K562 (cell line): Measurements from ENCODE around the gene PHF14. TPM values are rescaled to one million over a fixed set of nuclear protein-coding genes. Genes with fewer than 3 reads are reported as not detected.

Source experiments
- ATAC-seq: fragments of 200-7000 bp; cut with Tn5 transposase; 3 replicates; pipeline ENCODE4 v1.9.1; 2020; ENCODE audit warnings: moderate library complexity
- BruUV-seq: library from RNA; stranded (reverse); fragments of 400-500 nt; replicated peaks from 2 replicates; lab custom pipeline; 2021; lab: Mats Ljungman, UMichigan
- CTCF ChIA-PET: fragments of 300-600 bp; formaldehyde crosslinking; extraction: SDS; loops from one replicate; lab custom pipeline; 2021; ENCODE audit warnings: low intra/inter-chr PET ratio; lab: Yijun Ruan, JAX
- POLR2A ChIA-PET: fragments of 300-600, 350-650 bp; sonication (Branson Sonifier 250); formaldehyde crosslinking; extraction: SDS; loops from one replicate; lab custom pipeline; 2021; ENCODE audit warnings: antibody characterized with exemption, inconsistent platforms; lab: Yijun Ruan, JAX
- DNase-seq, 4 experiments: peaks; one replicate each; pipeline versions ENCODE4 v3.0.0 to v3.0.0-alpha.2; 2011 to 2018; ENCODE audit warnings: low spot score in 3 of 4, mixed read lengths in 3 of 4; ENCODE audit errors: extremely low read depth in 1 of 4
- FAIRE-seq: peaks from 2 replicates; lab custom pipeline; 2011; peaks lifted over from hg19 to GRCh38; lab: Jason Lieb, UNC
- H2AFZ ChIP-seq: 2 replicates; pipeline ENCODE4 v1.6.0; 2011; ENCODE audit warnings: low read depth, low read length, control low read depth, inconsistent platforms
- H3K27ac ChIP-seq: fragments of 200-600 bp; 3 replicates; pipeline ENCODE4 v1.8.0; 2011; ENCODE audit warnings: low read depth, mild to moderate bottlenecking, control low read depth, inconsistent platforms, low read length, moderate library complexity, mixed read lengths; ENCODE audit errors: extremely low read depth
- H3K27me3 ChIP-seq, 2 experiments: fragments of 300-600 bp in 1 of 2; 2 replicates in 1 of 2; 3 replicates in 1 of 2; pipeline versions ENCODE4 v1.6.0 to v1.8.0; 2011; ENCODE audit warnings: inconsistent platforms in 2 of 2, low read length in 2 of 2, mild to moderate bottlenecking in 1 of 2, mixed read lengths in 1 of 2, moderate library complexity in 1 of 2; ENCODE audit not compliant: control insufficient read depth in 2 of 2, insufficient read depth in 2 of 2
- H3K36me3 ChIP-seq: fragments of 300-600 bp; 3 replicates; pipeline ENCODE4 v1.8.0; 2011; ENCODE audit warnings: mild to moderate bottlenecking, low read length, inconsistent platforms; ENCODE audit not compliant: control insufficient read depth, insufficient read depth
- H3K4me1 ChIP-seq, 2 experiments: fragments of 200-600 bp in 1 of 2; replicated peaks in 1 of 2; 2 replicates in 1 of 2; 3 replicates in 1 of 2; pipeline versions ENCODE4 v1.5.1 to v1.8.0; 2011; ENCODE audit warnings: inconsistent platforms in 2 of 2, low read length in 2 of 2, mild to moderate bottlenecking in 1 of 2, mixed read lengths in 1 of 2, moderate library complexity in 1 of 2; ENCODE audit not compliant: control insufficient read depth in 2 of 2, insufficient read depth in 2 of 2
- H3K4me2 ChIP-seq: 2 replicates; pipeline ENCODE4 v1.6.1; 2011; ENCODE audit warnings: low read length, control low read depth, inconsistent platforms, mixed read lengths; ENCODE audit not compliant: insufficient read depth
- H3K4me3 ChIP-seq: fragments of 200-600 bp; sonication (generic), shearing (Covaris generic); 2 replicates; pipeline ENCODE4 v1.5.1; 2016; ENCODE audit warnings: control low read depth, inconsistent platforms
- H3K79me2 ChIP-seq: fragments of 200-600 bp; 3 replicates; pipeline ENCODE4 v1.8.0; 2011; ENCODE audit warnings: low read length, inconsistent platforms; ENCODE audit not compliant: control insufficient read depth, insufficient read depth
- H3K9ac ChIP-seq, 2 experiments: 2 replicates each; pipeline versions ENCODE4 v1.6.0 to v1.6.1; 2011; ENCODE audit warnings: low read depth in 2 of 2, low read length in 2 of 2, control low read depth in 1 of 2, inconsistent platforms in 1 of 2, mild to moderate bottlenecking in 1 of 2, mixed read lengths in 1 of 2; ENCODE audit not compliant: insufficient read depth in 1 of 2
- H3K9me1 ChIP-seq: one replicate; pipeline ENCODE4 v1.6.0; 2011; ENCODE audit warnings: inconsistent platforms, mild to moderate bottlenecking, low read length, moderate library complexity; ENCODE audit not compliant: control insufficient read depth, insufficient read depth
- H3K9me3 ChIP-seq: replicated peaks from 2 replicates; pipeline ENCODE4 v1.5.1; 2011; ENCODE audit warnings: low read depth, low read length, inconsistent platforms; ENCODE audit not compliant: control insufficient read depth, insufficient read depth
- H4K20me1 ChIP-seq: replicated peaks from 2 replicates; pipeline ENCODE4 v1.6.1; 2011; ENCODE audit warnings: low read length, inconsistent platforms, mixed read lengths; ENCODE audit not compliant: control insufficient read depth, insufficient read depth
- EZH2 ChIP-seq: IDR thresholded peaks from 2 replicates; pipeline ENCODE4 v1.6.1; 2012; ENCODE audit warnings: low read depth, mild to moderate bottlenecking, inconsistent platforms, low read length, borderline replicate concordance
- HDAC1 ChIP-seq, 2 experiments: fragments of 450-650 bp; IDR thresholded peaks; 2 replicates each; pipeline ENCODE4 v1.6.1; 2016 to 2017; ENCODE audit warnings: inconsistent platforms in 1 of 2, mild to moderate bottlenecking in 1 of 2, moderate library complexity in 1 of 2
- HMBOX1 ChIP-seq: sonication (generic); IDR thresholded peaks from 2 replicates; pipeline ENCODE4 v1.6.1; 2016
- HNRNPLL ChIP-seq: fragments of 200-400 bp; formaldehyde crosslinking; IDR thresholded peaks from 2 replicates; pipeline ENCODE4 v1.6.1; 2017; ENCODE audit warnings: low read length, low read depth, mild to moderate bottlenecking; ENCODE audit not compliant: poor library complexity, severe bottlenecking
- JUNB ChIP-seq: fragments of 450-650 bp; formaldehyde crosslinking; conservative IDR thresholded peaks from 2 replicates; pipeline ENCODE4 v1.4.0; 2020; ENCODE audit warnings: mild to moderate bottlenecking
- KAT8 ChIP-seq: fragments of 450-650 bp; IDR thresholded peaks from 2 replicates; pipeline ENCODE4 v1.6.1; 2016; ENCODE audit warnings: low read depth, mild to moderate bottlenecking
- KLF16 ChIP-seq: IDR thresholded peaks from 2 replicates; pipeline ENCODE4 v1.6.1; 2016; ENCODE audit warnings: antibody characterized with exemption
- NR2C1 ChIP-seq, 2 experiments: fragments of 450-650 bp; IDR thresholded peaks; 2 replicates each; pipeline ENCODE4 v1.6.1; 2017; ENCODE audit warnings: mild to moderate bottlenecking in 2 of 2, antibody characterized with exemption in 1 of 2, inconsistent platforms in 1 of 2, missing compliant biosample characterization in 1 of 2, missing genetic modification characterization in 1 of 2
- NR2F6 ChIP-seq: fragments of 450-650 bp; formaldehyde crosslinking; IDR thresholded peaks from 2 replicates; pipeline ENCODE4 v1.4.0; 2020; ENCODE audit warnings: mild to moderate bottlenecking
- PHF8 ChIP-seq: fragments of 200-600 bp; sonication (generic); IDR thresholded peaks from 2 replicates; pipeline ENCODE4 v1.6.1; 2012; ENCODE audit warnings: mixed run types, mild to moderate bottlenecking, inconsistent platforms, low read length, moderate library complexity, borderline replicate concordance
- SNAPC5 ChIP-seq: fragments of 250-450 bp; sonication (Bioruptor Pico); IDR thresholded peaks from 2 replicates; pipeline ENCODE4 v1.8.0; 2021; ENCODE audit warnings: moderate library complexity, mild to moderate bottlenecking, inconsistent platforms
- ZFP30 ChIP-seq: fragments of 250-450 bp; sonication (Bioruptor Pico); IDR thresholded peaks from 2 replicates; pipeline ENCODE4 v1.8.0; 2022; ENCODE audit warnings: moderate library complexity, mild to moderate bottlenecking, inconsistent platforms, borderline replicate concordance
- ZNF124 ChIP-seq: sonication (generic); formaldehyde crosslinking; IDR thresholded peaks from 2 replicates; pipeline ENCODE4 v1.8.1; 2022; ENCODE audit warnings: missing genetic modification reagents
- ZNF79 ChIP-seq: fragments of 250-450 bp; sonication (Bioruptor Pico); IDR thresholded peaks from 2 replicates; pipeline ENCODE4 v1.4.0; 2020; ENCODE audit warnings: low read depth, mild to moderate bottlenecking, moderate library complexity
- in situ Hi-C: fragments of 300-500 bp; cut with MboI; formaldehyde crosslinking; loops from 4 replicates; pipeline ENCODE4 v1.15.0; 2018; ENCODE audit warnings: inconsistent platforms, mixed read lengths
- intact Hi-C: fragments of 100-400 bp; cut with micrococcal nuclease; formaldehyde crosslinking; loops from 2 replicates; pipeline ENCODE4 v1.14.2; 2022
- polyA plus RNA-seq, 8 experiments: library from polyadenylated mRNA; depleted of rRNA in 4 of 8; stranded (reverse) in 5 of 8; unstranded in 3 of 8; fragments of >200 nt; fragmentation: Nextera tagmentation in 2 of 8; fragmentation: Illumina TruSeq in 1 of 8; extraction: Ambion mirVana in 2 of 8; extraction: Trizol in 1 of 8; gene quantifications; 2 replicates each; pipeline versions ENCODE4 v1.2.1 to v1.2.3, GENCODE V29; 2011 to 2014; ENCODE audit warnings: inconsistent platforms in 1 of 8, missing spikeins in 1 of 8
- total RNA-seq, 7 experiments: library from RNA; depleted of rRNA in 6 of 7; stranded (reverse); fragments of >200 nt in 6 of 7; fragmentation: Illumina TruSeq in 2 of 7; extraction: Trizol in 2 of 7; gene quantifications; 2 replicates each; pipeline versions ENCODE4 v1.2.1 to v1.2.3, GENCODE V29; 2011 to 2021; ENCODE audit warnings: low replicate concordance in 1 of 7

Gene PHF14
- total and polyA plus RNA-seq, 9 of the 15 experiments (the other 6 are each of a cell fraction or from before 2014, with no cell fraction given) = 27.5 to 67.6 (median 41.4) TPM

GRCh38 chr7:11127988-11128387 is 154.3 kb downstream of the PHF14 start:
- intact Hi-C loops (no loop called here), in situ Hi-C loops (no loop called here)
- H3K36me3 ChIP-seq = no peaks in the 10 kb centered on the region
- H3K4me2 ChIP-seq = no peak overlapping the region
- no peaks in the 10 kb centered on the region for H3K9me1 ChIP-seq
- no peaks in the 10 kb centered on the region for H4K20me1 ChIP-seq
- no peak overlapping the region for H3K9ac ChIP-seq
- FAIRE-seq = no peak
- H3K4me1 ChIP-seq = no peaks in the 10 kb centered on the region
- no TSS peak for BruUV-seq
- no peak overlapping the region for H3K4me3 ChIP-seq
- TF ChIP-seq KAT8 (no peak), NR2C1 (IDR thresholded peaks at IDR 0.05) (no peak), NR2C1 (tag; IDR thresholded peaks at IDR 0.05) (no peak), ZFP30 (no peak), HDAC1 (IDR thresholded peaks at IDR 0.05) (no peak), HMBOX1 (no peak), ZNF79 (CRISPR knock-in tag) (no peak), SNAPC5 (CRISPR knock-in tag) (no peak), ZNF124 (no peak), JUNB (CRISPR knock-in tag) (no peak), PHF8 (no peak), KLF16 (no peak), NR2F6 (CRISPR knock-in tag) (no peak), HNRNPLL (no peak), EZH2 (no peak)
- no peaks in the 10 kb centered on the region for H3K9me3 ChIP-seq
- CTCF ChIA-PET = no interaction called here
- H3K27ac ChIP-seq = no peak overlapping the region
- H3K27me3 ChIP-seq = no peaks in the 10 kb centered on the region
- no peak overlapping the region for H2AFZ ChIP-seq
- POLR2A ChIA-PET = no interaction called here
- DNase-seq = no peak
- no peaks in the 10 kb centered on the region for H3K79me2 ChIP-seq
- ATAC-seq = no peak
